C4-2B (cell line): ENCODE results near the gene MTFR1L.
A peak's percentile ranks its signal among the peaks of the same experiment; 100 is the strongest.

Source experiments
- CTCF ChIP-seq: fragments of 450-650 bp; conservative IDR thresholded peaks from 2 replicates; pipeline ENCODE4 v1.5.1; 2017; ENCODE audit warnings: mild to moderate bottlenecking
- ZFX ChIP-seq: fragments of 450-650 bp; IDR thresholded peaks from 2 replicates; pipeline ENCODE4 v1.6.1; 2017

- no peak for TF ChIP-seq CTCF
- TF ChIP-seq ZFX = peak; percentile 38; the same call in 1 of the 2 replicates
Observed at GRCh38 chr1:25799935-25800702, 19.6 kb upstream of the MTFR1L start, which contains the start of gene SELENON.
